Activated CD8-positive, alpha-beta memory T cell treated with anti-CD3 and anti-CD28 coated beads for 36 hours (primary cell): ENCODE results near the gene SECISBP2L. TPM values are rescaled to one million over a fixed set of nuclear protein-coding genes. Genes with fewer than 3 reads are reported as not detected.

Experiments
- CTCF ChIA-PET: fragments of 350-600 bp; sonication (Branson Sonifier 250); formaldehyde crosslinking; loops from one replicate; lab custom pipeline; 2021; ENCODE audit warnings: antibody characterized with exemption; lab: Charles Lee
- POLR2A ChIA-PET: fragments of 350-600 bp; sonication (Branson Sonifier 250); formaldehyde crosslinking; loops from one replicate; lab custom pipeline; 2021; ENCODE audit warnings: antibody characterized with exemption; lab: Charles Lee
- total RNA-seq, 2 experiments: library from RNA; stranded (reverse); gene quantifications; one replicate each; pipeline ENCODE4 v1.2.3, GENCODE V29; 2021

SECISBP2L gene
- total RNA-seq, 2 experiments from 2014 or later: 24.3 to 26.9 TPM

GRCh38 chr15:49060710-49061495, 14.7 kb upstream of the SECISBP2L start:
- CTCF ChIA-PET: no interaction called here

GRCh38 chr15:49059491-49059890, 13.2 kb upstream of the SECISBP2L start:
- CTCF ChIA-PET: interaction anchor here (1.0 kb wide), 1 partner anchor 13 kb away, joined by 3 read pairs; no protein-coding TSS in a partner anchor
- POLR2A ChIA-PET: no interaction called here

More at GRCh38 chr15:49060710-49061495, 14.7 kb upstream of the SECISBP2L start:
- POLR2A ChIA-PET: interaction anchor here (0.9 kb wide), 1 partner anchor 14 kb away, joined by 5 read pairs; the partner anchor contains the start of gene SECISBP2L

GRCh38 chr15:49058559-49058958, 12.3 kb upstream of the SECISBP2L start:
- ChIA-PET CTCF (no interaction called here), POLR2A (no interaction called here)

- POLR2A ChIA-PET: no interaction called here
- CTCF ChIA-PET: interaction anchor here (0.7 kb wide), 1 partner anchor 1516 kb away, joined by 3 read pairs; no protein-coding TSS in a partner anchor
Measured at GRCh38 chr15:49055630-49056029, 9.4 kb upstream of the SECISBP2L start.

GRCh38 chr15:49052662-49053061, 6.4 kb upstream of the SECISBP2L start:
- ChIA-PET POLR2A (no interaction called here), CTCF (no interaction called here)

GRCh38 chr15:49047456-49047855, 1.2 kb upstream of the SECISBP2L start:
- ChIA-PET POLR2A (no interaction called here), CTCF (interaction anchor here (0.7 kb wide), 1 partner anchor 12 kb away, joined by 3 read pairs; no protein-coding TSS in a partner anchor)

GRCh38 chr15:49045751-49046219, 461 bp downstream of the SECISBP2L start:
- ChIA-PET POLR2A (no interaction called here), CTCF (interaction anchor here (2.2 to 2.7 kb wide), 2 partner anchors 70 to 184 kb away, joined by 6 to 7 read pairs; no protein-coding TSS in a partner anchor)

- ChIA-PET POLR2A (interaction anchor here (0.6 kb wide), 1 partner anchor 434 kb away, joined by 3 read pairs; no protein-coding TSS in a partner anchor), CTCF (interaction anchor here (2.2 to 2.7 kb wide), 2 partner anchors 69 to 183 kb away, joined by 6 to 7 read pairs; no protein-coding TSS in a partner anchor)
Measured at GRCh38 chr15:49044766-49045606, 1.3 kb downstream of the SECISBP2L start.

GRCh38 chr15:49044002-49044401, 2.2 kb downstream of the SECISBP2L start:
- POLR2A ChIA-PET: no interaction called here
- CTCF ChIA-PET: interaction anchor here (2.7 kb wide), 1 partner anchor 68 kb away, joined by 7 read pairs; no protein-coding TSS in a partner anchor

- CTCF ChIA-PET: interaction anchor here (1.8 kb wide), 1 partner anchor 67 kb away, joined by 4 read pairs; no protein-coding TSS in a partner anchor
- POLR2A ChIA-PET: interaction anchor here (0.6 kb wide), 1 partner anchor 51 kb away, joined by 3 read pairs; no protein-coding TSS in a partner anchor
Measured at GRCh38 chr15:49042165-49042564, 4.1 kb downstream of the SECISBP2L start.

- CTCF ChIA-PET: interaction anchor here (1.8 kb wide), 1 partner anchor 66 kb away, joined by 4 read pairs; no protein-coding TSS in a partner anchor
Measured at GRCh38 chr15:49041426-49041825, 4.8 kb downstream of the SECISBP2L start.

GRCh38 chr15:49040151-49040550, 6.1 kb downstream of the SECISBP2L start:
- POLR2A ChIA-PET: no interaction called here
- CTCF ChIA-PET: interaction anchor here (0.7 kb wide), 1 partner anchor 64 kb away, joined by 3 read pairs; no protein-coding TSS in a partner anchor

More at GRCh38 chr15:49041426-49041825, 4.8 kb downstream of the SECISBP2L start:
- POLR2A ChIA-PET: interaction anchor here (0.6 kb wide), 1 partner anchor 52 kb away, joined by 3 read pairs; no protein-coding TSS in a partner anchor

GRCh38 chr15:49038382-49038781, 7.9 kb downstream of the SECISBP2L start:
- POLR2A ChIA-PET: no interaction called here
- CTCF ChIA-PET: no interaction called here

- POLR2A ChIA-PET: no interaction called here
- CTCF ChIA-PET: no interaction called here
Measured at GRCh38 chr15:49037546-49037940, 8.7 kb downstream of the SECISBP2L start.

- ChIA-PET POLR2A (no interaction called here), CTCF (interaction anchor here (1.0 kb wide), 1 partner anchor 175 kb away, joined by 3 read pairs; no protein-coding TSS in a partner anchor)
Measured at GRCh38 chr15:49036650-49037545, 9.3 kb downstream of the SECISBP2L start.

GRCh38 chr15:49035825-49036224, 10.4 kb downstream of the SECISBP2L start:
- ChIA-PET CTCF (interaction anchor here (1.0 kb wide), 1 partner anchor 174 kb away, joined by 3 read pairs; no protein-coding TSS in a partner anchor), POLR2A (no interaction called here)

GRCh38 chr15:49032601-49033145, 13.6 kb downstream of the SECISBP2L start:
- ChIA-PET CTCF (no interaction called here), POLR2A (no interaction called here)

GRCh38 chr15:49031804-49032203, 14.4 kb downstream of the SECISBP2L start:
- ChIA-PET CTCF (no interaction called here), POLR2A (no interaction called here)
